Stimulated activated CD4-positive, alpha-beta T cell treated with anti-CD3 and anti-CD28 coated beads, Interleukin-15, amount 100 ng/mL, for 24 hours (primary cell): ENCODE results near the gene TTC7B.

Experiments
- DNase-seq: peaks from one replicate; pipeline ENCODE4 v3.0.0-alpha.2; 2020

TTC7B gene

DNA sequence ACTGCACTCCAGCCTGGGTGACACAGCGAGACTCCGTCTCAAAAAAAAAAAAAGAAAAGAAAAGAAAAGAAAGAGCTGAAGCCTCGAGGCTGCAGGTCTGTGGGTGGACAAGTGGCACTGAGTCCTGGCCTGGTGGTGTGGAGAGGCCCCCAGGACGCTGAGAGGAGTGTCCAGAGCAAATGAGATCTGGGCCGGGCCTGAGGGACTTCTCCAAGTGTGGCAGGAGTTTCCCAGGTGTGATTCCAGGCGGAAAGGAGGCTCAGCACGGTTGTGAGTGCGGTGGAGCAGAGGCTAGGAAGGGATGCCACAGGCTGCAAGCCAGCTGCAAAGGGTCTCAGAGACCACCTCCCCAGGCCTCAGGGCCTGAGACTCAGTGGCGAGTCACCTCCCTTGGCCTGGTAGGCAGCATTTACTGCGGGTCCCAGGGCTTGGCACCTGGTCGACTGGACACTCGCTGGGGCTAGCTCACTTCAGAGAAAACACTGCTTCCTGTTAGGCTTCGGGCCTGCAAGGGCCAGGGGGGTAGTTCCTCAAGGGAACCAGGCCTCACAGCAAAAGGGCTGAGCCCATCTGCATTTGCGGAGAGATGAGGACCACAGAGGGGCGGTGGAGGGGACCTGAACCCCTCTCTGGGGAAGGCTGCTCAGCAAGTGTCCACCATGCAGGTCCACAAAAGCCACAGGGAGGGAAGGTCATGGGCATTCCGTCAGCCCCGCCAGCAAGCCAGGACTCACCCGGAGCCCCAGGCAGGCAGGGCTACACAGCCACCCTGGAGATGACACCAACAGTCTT lies 11.7 kb downstream of the TTC7B start:
- DNase-seq = no peak

DNA sequence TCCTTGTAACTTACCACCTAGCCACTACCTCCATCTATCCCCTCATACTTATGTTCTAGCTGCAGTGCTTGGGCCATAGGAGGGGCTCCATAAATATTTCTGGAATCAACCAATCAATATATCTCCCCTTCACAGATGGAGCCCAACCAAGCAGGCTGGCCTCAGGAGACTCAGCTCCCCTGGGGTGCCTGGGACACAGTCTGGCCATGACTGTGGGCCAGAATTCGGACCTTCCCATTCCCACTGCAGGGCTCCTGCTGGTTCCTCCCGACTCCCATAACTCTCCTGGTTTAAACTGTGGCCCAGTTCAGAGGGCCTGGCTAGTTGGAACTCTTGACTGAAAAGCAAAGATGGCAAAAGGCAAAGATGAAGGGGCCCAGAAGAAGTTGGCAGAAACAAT lies 13.0 kb downstream of the TTC7B start:
- no peak for DNase-seq

DNA sequence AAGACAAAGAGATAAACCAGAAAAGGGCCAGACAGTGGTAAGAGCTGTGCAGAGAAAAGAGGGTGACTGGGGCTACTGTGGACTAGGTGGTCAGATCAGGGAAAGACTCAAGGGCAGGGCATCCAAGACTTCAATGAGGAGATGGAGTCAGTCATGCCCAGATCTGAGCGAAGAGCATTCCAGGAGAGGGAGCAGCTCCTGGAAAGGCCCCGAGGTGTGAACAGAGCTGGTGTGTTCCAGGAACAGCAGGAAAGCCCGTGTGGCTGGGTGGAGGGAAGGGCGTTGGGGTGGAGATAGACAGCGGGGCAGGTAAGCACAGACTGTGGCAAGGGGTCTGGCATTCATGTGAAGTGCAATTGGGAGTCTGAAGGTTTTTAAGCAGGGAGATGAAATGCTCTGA lies 16.8 kb downstream of the TTC7B start:
- DNase-seq = no peak

DNA sequence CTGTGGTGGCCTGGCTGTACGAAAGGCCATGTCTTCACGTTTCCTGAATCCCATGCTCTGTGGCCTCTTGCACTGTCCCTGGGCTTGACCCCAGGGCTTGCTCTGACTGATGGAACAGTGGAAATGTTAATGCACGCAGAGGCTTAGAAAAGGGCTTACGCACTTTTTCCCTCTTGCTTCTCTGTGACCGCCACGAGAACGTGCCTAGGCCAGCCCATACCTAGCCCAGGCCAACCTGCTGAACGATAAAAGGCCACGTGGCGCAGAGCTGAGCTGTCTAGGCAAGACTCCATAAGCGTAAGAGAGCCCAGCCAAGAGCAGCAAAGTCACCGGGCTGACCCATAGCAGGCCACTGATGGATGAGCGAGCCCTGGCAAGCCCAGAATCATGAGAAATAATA lies 18.3 kb downstream of the TTC7B start:
- no peak for DNase-seq

DNA sequence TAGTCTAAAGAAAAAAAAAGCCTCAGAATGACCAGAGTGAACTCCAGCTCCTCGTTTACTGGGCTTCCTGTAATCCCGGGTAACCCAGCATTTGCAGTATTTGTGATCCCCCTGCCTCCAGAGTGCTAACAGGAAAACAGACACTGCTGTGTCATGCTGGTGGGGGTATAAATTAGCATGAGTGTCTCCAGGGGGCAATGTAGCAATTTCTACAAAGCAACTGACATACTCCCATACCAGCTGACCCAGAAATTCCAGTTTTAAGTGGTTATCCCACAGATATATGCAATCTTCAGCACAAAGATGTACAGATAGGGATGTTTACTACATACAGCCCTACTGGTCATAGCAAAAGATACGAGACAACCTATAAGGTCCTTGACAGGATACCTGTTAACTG lies 18.8 kb downstream of the TTC7B start:
- DNase-seq = no peak

DNA sequence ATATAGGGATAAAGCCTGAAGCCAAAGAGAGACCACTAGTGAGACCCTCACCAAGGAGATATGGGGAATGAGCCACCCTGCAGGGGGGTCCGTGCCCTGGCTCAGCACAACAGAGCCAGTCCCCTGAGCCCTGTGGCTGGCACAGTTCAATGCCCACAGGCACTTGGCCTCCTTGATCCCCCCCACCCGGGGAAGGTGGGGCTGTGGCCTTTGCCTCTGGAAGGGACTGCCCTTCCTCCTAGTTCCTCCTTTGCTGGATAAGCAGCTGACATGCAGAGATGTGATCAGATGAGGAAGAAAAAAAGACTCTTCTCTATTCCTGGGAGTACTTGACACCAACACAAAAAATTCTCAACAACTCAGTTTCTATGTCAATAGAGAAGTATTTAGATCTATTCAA lies 19.9 kb downstream of the TTC7B start:
- no peak for DNase-seq

DNA sequence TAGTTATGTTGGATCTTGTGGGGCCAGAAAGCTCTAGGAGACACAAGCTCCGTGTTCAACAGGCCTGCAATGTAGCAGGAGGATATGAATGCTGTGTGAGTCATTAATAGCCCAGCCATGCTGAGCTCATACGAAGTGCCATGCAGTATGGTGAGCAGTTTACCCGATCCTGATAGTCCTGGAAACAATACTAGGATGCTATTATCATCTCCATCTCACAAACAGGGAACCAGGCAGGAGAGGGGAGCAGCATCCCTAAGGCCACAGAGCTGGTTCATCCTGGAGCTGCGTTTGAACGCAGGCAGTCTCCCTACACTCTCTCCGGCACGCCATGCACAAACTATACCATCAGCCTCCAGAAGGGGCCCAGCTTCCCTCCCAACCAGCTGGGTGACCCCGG lies 20.5 kb downstream of the TTC7B start:
- DNase-seq = no peak

DNA sequence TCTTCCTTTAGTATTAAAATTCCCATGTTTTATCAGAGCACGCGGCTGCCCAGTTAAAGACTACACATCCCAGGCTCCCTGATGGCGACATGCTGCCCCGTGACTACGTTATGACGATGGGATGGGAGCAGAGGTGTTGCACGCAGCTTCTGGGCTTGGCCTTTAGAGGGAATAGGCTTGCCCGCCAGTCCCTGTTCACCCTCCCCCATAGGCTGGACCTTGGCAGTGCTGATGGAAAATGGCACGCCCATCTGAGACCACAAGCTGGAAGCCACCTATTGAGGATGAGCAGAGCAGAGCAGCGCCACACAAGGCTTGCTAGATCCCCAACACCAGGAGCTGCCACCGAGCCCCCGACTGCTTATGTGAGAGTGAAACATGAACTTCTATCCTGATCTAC lies 24.7 kb downstream of the TTC7B start:
- no peak for DNase-seq

DNA sequence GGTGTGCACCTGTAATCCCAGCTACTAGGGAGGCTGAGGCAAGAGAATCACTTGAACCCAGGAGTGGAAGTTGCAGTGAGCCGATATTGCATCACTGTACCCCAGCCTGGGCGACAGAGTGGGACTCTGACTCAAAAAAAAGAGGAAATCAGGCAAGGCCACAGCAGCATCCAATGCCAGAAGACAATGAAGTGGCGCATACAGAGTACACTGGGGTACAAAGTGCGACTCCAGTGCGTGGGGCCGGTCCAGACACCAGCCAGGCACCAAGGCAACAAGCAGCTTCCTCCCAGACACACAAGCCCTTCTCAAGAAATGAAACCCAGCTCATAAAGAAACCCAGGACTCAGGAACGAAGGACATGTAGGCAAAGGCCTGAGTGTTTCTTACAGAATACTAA lies 28.2 kb downstream of the TTC7B start:
- DNase-seq = no peak

DNA sequence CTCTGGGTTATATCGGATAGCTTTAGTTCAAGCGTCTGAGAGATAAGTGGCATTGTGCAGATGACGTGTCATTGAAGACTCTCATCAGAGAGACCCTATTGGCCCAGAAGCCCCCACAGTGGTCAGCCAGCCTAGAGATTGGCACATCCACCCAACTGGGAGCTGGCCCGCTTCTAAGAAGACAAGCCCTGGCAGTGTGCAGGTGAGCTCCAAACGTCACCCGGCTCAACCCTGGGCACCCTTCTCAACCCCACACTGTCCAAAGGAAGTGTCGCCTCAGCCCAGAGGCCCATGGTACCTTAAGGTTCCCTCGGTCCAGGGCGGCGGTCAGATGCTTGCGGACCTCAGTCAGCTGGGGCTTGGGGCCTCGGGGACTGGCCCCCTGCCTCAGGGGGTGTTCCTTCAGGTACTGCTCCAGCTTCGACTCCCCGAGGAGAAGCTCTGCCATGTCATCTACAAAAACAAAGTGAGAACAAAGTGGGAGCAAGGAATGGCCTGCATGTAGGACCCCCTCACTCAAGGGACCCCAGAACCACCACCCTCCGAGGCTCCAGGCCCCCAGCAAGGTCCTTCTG lies 30.3 kb downstream of the TTC7B start:
- DNase-seq = no peak

DNA sequence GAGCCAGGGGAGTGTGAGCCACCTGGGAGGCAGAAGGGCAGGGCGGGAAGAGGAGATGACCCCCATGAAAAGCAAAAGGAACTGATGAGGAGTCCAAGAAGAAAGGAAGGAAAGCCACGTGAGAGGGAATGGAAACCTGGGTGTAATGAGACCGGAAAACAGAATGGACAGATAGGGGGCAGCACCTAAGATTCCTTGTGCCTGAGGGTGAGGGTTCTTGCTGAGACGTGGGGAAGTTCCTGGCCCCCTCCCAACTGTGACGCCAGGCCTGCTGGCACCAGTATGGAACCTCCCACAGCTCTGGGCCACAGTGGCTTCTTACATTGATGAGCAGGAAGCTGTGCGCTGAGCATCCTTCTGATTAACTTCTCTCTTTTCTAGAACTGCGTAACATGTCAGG lies 30.8 kb downstream of the TTC7B start:
- DNase-seq = no peak

DNA sequence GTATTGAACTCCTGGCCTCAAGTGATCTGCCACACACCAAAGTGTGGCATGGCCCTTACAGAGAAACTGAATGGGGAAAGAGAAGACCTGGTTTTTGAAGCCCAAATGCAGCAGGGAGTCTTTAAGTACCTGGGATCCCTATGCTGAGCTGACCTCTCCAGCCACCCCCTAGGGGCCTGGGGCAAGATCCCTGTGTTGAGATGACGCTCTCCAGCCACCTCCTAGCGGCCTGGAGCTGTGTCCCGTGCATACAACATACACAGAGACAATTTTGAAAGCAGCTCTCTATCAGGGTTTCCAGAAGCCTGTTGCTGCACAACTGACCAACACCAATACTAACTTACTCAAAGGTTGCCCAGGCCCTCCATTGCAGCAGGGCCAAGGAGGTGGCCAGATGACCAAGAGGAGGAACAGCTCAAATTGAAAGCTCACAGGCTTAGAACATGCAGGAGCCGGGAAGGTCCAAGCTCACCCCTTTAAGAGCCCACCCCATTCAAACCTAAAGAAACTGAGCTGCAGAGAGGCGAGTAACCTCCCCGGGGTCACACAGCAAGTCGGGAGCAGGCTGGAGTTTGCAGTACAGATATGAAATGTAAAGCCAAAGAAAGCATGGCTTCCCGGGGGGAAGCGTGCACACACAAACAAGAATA lies 31.5 kb downstream of the TTC7B start:
- no peak for DNase-seq

DNA sequence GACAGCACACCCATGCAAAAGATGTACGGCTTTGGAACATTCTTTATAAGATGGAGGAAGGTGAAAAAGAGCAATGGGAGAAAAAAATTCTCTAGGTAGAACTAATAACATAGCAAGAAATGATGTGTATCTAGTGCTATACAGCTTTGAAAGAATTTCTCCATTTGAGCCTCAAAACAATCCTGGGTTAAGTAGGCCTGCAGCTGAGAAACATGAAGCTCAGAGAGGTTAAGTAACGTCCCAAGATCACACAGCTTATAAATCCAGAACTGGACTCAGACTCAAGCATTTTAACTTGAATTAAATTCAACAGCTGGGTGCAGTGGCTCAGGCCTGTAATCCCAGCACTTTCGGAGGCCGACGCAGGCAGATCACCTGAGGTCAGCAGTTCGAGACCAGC lies 32.9 kb downstream of the TTC7B start:
- DNase-seq = no peak

DNA sequence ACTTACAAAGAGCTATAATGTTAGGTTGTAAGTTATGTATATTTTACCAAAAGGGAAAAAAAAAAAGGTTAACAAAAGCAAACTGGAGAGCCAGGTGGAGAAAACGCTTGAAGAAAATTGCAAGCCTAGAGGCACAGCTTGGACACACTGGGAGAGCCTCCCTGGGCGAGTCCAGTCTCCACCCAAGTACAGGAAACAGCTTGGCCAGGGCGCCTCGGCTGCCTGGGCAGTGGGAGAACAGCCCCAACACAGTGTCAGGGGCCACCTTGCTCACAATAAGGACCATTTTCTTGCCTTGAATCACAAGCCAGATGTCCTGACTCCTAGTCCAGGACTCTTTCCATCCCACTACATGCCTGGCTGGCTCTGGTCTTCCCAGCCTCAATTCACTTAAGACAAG lies 33.3 kb downstream of the TTC7B start:
- DNase-seq = no peak

DNA sequence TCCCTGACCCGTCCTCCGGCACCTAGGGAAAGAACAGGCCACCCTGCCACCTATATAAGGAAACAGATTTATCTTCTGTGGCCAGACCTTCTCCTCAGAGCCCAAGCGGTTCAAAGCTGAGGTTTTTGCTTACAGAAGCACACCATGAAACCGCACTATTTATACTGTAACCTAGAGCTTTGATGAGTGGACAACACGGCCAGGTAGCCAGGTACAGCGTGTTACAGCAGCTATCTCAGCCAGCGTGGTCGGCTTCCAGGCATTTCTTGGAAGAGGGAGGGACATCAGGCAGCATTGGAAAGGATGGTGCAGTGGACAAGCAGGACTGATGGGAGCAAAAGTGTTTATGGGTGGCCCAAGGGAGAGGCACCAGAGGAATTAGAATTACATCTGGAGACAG lies 34.4 kb downstream of the TTC7B start:
- DNase-seq = no peak

DNA sequence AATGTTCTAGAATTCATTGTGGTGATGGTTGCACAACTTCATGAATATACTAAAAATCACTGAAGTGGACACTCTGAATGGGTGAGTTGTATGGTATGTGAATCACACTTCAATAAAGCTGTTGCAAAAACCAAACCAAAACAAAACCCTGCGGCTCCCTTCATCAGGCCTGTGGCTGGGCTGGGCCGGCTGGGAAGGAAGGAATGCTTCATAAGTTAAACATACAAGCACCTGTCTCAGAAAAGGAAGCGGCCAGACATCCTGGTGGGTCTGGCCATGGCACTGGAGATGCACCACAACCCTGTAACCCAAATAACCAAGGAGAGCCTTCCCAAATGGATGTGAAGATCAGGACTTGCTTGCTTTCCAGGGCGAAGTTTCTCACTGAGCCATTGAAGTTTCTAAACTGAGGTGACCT lies 34.9 kb downstream of the TTC7B start:
- DNase-seq = no peak

DNA sequence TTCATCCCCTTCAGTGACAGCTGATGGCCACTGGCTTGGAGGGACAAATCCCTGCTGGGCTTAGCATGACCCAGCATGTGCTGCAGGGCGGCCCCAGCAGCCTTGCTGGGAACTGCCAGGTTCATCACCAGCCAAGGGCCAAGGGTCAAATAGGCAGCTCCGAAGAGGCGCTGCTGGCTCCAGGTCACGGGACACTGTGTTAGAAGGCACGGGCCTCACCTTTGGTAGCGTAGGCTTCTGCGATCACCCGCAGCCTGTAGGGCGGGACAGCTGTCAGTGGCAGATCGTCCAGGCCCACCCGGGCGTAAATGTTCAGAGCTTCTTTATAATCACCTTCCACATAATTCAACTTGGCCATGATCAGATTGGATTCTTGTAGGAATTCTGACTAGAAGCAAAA lies 35.7 kb downstream of the TTC7B start:
- DNase-seq = no peak

DNA sequence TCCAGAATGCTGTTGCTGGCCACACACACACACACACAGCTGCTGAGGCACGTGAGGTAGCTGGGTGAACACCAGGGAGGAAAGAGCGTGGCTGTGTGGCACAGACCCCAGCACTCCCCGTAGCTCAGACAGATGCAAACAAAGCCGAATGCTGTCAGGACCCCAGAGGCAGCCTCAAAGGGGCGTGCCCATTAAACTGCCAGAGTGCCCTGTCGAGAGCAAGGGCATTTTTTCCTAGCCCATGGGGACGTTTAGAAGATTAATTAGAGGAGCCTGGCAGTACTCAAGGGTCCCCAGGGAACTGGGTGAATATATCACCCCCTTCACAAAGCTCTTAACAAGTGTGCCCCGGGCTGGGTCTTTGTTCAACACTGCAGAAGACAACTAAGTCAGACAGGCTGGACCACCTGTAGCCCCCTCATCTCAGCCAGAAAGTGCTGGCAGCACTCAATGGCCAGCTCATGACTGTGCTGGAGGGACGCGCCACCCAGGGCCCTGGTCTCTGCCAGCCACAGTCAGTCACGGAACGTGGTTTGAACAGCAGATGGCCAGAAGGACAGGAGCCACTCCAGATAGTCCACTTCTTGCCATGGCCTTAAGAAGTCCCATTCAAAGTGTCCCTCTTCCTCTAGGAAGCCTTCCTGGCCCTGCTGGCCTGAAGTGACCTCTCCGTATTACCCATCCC lies 37.5 kb downstream of the TTC7B start:
- no peak for DNase-seq

DNA sequence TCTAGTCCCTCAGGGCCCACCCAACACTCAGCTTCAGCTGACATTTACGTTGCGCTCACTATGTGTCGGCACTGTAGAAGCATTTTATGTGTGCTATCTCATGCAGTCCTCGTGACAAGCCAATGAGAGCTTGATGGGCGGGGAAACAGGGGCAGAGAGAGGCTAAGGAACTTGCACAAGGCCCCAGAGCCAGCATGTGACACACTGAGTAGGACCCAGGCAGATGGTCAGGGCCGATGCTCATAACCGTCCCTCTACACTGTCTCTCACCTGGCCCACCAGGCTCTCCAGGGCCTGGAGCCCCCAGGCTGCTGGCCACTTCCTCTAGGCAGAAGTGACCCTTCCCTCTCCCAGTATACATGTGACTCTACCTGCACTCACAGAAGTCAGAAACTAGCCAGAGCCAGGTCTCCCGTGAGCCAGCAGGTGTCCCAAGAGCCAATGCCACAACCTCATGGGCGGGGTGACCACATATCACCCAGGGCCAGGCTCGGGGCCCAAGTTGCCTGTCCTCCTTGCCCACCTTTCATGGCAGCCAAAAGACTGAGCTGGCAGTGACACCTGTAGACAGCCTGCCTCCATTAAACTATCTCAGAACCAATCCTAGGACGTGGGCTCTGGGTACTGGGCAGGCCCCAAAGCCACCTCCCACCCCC lies 38.3 kb downstream of the TTC7B start:
- DNase-seq = no peak

DNA sequence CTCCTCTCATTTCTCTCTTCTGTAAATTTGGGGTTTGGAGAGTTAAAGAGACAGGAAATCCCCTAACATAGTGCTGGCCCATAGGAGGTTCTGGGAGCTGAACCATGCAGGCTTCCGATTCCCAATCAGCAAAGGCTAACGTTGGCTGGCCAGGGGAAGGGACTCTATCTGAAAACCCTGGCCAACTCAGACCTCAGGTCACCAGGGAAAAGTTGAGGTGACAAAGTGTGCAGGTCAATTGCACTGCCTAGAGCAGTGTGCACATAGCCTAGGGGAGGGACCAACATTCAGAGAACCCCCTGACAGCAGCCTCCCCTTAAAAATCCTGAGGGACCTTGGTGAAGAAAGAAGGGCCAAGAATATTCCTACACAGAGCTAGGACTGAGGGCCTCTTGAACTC lies 38.9 kb downstream of the TTC7B start:
- no peak for DNase-seq

DNA sequence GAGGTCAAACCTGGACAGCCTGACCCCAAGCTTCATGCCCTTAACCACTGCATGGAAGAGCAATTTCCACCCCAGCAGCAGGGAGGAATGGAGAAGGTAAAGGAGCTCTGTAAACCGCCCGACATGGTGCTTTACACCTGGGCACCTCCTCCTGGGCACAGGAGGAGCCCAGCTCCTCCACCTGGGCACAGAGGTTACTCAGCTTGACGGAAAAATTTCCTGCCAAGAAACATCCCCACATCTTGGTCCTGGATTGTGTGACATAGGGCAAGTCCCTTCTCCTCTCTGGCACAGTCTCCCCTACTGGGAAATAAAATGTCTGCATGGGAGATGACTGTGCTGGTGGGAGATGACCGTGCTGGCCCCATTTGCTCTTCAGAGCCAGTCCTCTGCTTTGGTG lies 40.8 kb downstream of the TTC7B start:
- DNase-seq = no peak

DNA sequence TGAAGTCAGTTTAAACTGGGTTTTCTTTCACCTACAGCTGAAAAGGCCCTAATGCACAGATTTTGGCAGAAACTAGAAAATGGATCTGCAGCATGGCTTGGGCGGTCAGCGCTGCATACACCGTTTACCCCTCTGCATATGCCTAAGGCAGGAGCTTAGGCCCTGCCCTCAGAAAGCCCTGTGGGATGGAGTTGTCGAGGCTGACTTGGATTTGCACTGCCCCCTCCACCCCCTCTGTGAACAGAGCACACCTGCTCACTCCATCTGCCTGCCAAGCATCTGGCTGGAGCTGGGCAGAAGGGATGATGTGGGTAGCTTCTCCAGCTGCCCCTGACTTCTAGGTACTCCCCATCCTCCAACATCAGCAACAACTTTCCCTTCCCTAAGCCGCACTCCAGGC lies 41.9 kb downstream of the TTC7B start:
- no peak for DNase-seq

DNA sequence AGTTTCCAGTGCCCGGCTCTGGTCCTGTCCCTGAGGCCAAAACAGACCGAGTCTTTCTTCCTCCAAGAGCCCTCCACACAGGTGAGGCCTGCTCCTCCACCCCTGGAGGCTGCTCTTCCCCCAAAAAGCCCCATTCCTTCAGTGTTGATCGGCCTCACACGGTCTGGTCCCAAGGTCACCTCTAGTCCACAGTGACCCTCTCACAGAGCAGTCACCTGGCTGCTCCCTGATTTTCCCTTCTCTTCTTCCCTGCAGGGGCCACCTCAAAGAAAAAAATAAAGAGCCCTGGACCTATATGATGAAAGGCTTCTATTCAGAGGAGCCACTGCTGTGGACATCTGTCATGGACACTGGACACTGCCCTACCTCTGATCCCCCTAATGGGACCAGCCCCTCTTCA lies 42.5 kb downstream of the TTC7B start:
- no peak for DNase-seq

DNA sequence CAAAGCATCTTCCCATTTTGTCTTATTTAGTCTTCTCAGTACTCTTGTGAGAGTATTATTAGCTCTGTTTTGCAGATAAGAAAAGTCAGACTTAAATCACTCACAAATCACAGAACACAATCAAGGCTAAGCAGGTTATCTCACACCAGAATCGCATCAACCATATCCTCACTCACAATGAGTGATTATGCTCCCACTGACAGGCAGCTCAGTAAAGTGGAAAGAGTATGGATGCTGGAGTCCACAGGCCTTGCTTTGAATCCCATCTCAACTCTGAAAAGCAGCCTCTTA lies 43.1 kb downstream of the TTC7B start:
- no peak for DNase-seq
